Measurements from ENCODE around the gene WDR1.

DNA sequence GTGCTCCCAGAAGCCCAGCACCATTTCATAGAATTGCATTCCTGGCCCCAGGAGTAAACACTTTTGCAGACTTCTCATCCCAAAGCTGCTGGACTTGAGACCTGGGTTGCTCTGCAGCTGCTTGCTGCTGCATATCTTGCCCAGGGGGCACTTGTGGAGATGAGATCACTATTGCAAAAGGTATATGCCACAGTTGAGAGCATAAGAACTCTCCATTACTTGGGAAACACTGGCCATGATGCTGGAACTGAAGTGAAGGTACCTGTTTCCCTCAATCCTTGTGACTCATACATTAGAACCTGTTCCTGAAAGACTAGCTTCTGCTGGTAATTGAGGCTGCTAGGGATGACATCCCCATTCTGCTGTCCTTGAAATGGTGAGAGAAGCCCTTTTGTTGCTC lies 43.1 kb upstream of the WDR1 start:
- TF ChIP-seq CTCF (conservative IDR thresholded peaks at IDR 0.05): no peak
- TF ChIP-seq ZFX (IDR thresholded peaks at IDR 0.05): no peak

Data from C4-2B (cell line).